GM18951 (cell line): ENCODE measurements around the gene WIPF2.
A peak's percentile ranks its signal among the peaks of the same experiment; 100 is the strongest.
"Not testable (repeated sequence)": the region's sequence is repeated elsewhere in the genome, so short reads cannot be mapped to it uniquely, and the experiment has no call there.

Source experiments
- POLR2A ChIP-seq: IDR thresholded peaks from 4 replicates; pipeline ENCODE4 v1.6.1; 2011; ENCODE audit warnings: mild to moderate bottlenecking; ENCODE audit not compliant: insufficient read length, insufficient read depth; ENCODE audit errors: extremely low read depth
- in situ Hi-C: fragments of 300-500 bp; cut with MboI; formaldehyde crosslinking; loops from one replicate; pipeline ENCODE4 v1.12.0; 2022; ENCODE audit warnings: low sequenced_read_pairs, mixed read lengths, inconsistent platforms; ENCODE audit not compliant: unreplicated experiment

Gene WIPF2

GRCh38 chr17:40179923-40180659 is 39.0 kb upstream of the WIPF2 start:
- in situ Hi-C loops, result no loop called here
- no peak for TF ChIP-seq POLR2A

GRCh38 chr17:40180694-40181093 is 38.4 kb upstream of the WIPF2 start:
- in situ Hi-C loops, result no loop called here
- TF ChIP-seq POLR2A, result no peak

GRCh38 chr17:40181205-40181604 is 37.9 kb upstream of the WIPF2 start:
- in situ Hi-C loops, result no loop called here
- no peak for TF ChIP-seq POLR2A

- in situ Hi-C loops, result no loop called here
- TF ChIP-seq POLR2A, result no peak
These were observed 36.5 kb upstream of the WIPF2 start for GRCh38 chr17:40182606-40183005.

- TF ChIP-seq POLR2A, result no peak
- in situ Hi-C loops, result no loop called here
These were observed 31.9 kb upstream of the WIPF2 start for GRCh38 chr17:40187238-40187637.

GRCh38 chr17:40188694-40189093 is 30.4 kb upstream of the WIPF2 start:
- in situ Hi-C loops, result no loop called here
- TF ChIP-seq POLR2A, result no peak

- in situ Hi-C loops, result no loop called here
- TF ChIP-seq POLR2A, result no peak
These were observed 28.7 kb upstream of the WIPF2 start for GRCh38 chr17:40190197-40191021.

- peak; percentile 9 for TF ChIP-seq POLR2A
- in situ Hi-C loops, result no loop called here
These were observed 27.6 kb upstream of the WIPF2 start for GRCh38 chr17:40191237-40192208.

- in situ Hi-C loops, result no loop called here
- TF ChIP-seq POLR2A, result no peak
These were observed 26.1 kb upstream of the WIPF2 start for GRCh38 chr17:40192961-40193360.

- no peak for TF ChIP-seq POLR2A
- in situ Hi-C loops, result no loop called here
These were observed 24.3 kb upstream of the WIPF2 start for GRCh38 chr17:40194821-40195220.

GRCh38 chr17:40197550-40197949 is 21.6 kb upstream of the WIPF2 start:
- in situ Hi-C loops, result no loop called here
- TF ChIP-seq POLR2A, result no peak

GRCh38 chr17:40197965-40198456 is 21.1 kb upstream of the WIPF2 start:
- in situ Hi-C loops, result not testable (repeated sequence)

GRCh38 chr17:40198576-40198975 is 20.5 kb upstream of the WIPF2 start:
- in situ Hi-C loops, result no loop called here
- TF ChIP-seq POLR2A, result no peak
